Measurements from ENCODE around the gene MYO1H.
"Not testable (repeated sequence)": the region's sequence is repeated elsewhere in the genome, so short reads cannot be mapped to it uniquely, and the experiment has no call there.

MYO1H gene

DNA sequence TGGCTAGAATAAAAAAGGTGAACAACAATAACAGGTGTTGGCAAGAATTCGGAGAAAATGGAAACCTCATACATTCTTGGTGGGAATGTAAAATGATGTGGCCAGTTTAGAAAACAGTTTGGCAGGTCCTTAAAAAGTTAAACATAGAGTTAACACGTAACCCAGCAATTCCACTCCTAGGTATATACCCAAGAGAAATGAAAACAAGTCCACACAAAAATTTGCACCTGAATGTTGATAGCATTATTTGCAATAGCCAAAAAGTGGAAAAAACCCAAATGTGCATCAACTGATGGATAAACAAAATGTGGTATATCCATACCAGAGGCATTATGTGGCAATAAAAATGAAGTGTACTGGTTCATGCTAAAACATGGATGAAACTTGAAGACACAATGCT is 2.3 kb upstream of the MYO1H start:
- in situ Hi-C loops (cut with MboI; ENCODE audit: low sequenced_read_pairs), result no loop called here

GRCh38 chr12:109346920-109347319 is 780 bp upstream of the MYO1H start:
- in situ Hi-C loops (cut with MboI; ENCODE audit: low sequenced_read_pairs), result no loop called here

DNA sequence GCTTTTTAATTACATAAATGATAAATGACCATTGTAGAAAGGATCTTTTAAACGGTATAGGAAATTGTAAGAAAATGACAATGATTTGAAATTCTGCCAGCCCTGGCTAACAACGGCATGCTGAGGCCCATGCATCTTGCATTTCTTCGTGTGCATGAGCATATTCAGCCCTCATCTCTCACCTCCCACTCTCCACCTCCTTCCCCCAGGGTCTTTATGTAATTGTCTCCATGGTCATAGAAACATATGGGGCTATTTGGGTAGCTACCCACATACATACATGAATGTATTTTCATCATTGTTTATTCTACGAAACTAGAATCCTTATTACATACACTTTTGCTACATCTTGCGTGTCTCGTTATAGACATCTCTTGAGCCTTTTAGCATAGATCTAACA is 4.5 kb downstream of the MYO1H start:
- in situ Hi-C loops (cut with MboI; ENCODE audit: low sequenced_read_pairs), result no loop called here

GRCh38 chr12:109356577-109356976 is 8.9 kb downstream of the MYO1H start:
- in situ Hi-C loops (cut with MboI; ENCODE audit: low sequenced_read_pairs), result no loop called here

GRCh38 chr12:109357032-109357431 is 9.3 kb downstream of the MYO1H start:
- in situ Hi-C loops (cut with MboI; ENCODE audit: low sequenced_read_pairs), result no loop called here

- in situ Hi-C loops (cut with MboI; ENCODE audit: low sequenced_read_pairs), result no loop called here
Observed at GRCh38 chr12:109358154-109358869, 10.6 kb downstream of the MYO1H start.

DNA sequence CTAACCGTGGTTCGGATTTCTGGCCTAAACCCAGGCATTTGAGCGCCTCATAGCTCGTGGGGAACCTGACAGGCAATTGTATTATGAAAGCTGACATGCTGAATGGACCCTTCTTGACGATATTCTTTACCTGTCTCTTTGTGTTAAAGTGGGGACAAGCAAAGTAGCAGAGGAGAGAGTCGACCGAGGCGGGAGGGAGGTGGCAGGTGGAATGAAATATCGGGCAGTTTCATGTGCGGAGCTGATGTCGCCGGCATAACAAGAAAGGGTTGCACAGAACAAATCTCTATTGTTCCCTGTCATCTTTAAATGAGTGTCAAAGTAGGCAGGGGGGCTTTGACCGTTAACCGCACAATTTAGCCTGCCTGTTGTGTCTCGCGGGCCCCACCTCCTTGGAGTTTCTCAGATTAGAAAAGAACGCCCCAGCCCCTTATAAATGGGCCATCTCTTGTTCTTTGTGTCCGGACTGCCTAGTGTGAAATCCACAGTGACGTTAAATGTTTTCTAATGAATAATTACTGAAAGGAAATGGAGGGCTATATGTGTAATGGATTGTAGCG is 11.5 kb downstream of the MYO1H start:
- in situ Hi-C loops (cut with MboI; ENCODE audit: low sequenced_read_pairs), result no loop called here

DNA sequence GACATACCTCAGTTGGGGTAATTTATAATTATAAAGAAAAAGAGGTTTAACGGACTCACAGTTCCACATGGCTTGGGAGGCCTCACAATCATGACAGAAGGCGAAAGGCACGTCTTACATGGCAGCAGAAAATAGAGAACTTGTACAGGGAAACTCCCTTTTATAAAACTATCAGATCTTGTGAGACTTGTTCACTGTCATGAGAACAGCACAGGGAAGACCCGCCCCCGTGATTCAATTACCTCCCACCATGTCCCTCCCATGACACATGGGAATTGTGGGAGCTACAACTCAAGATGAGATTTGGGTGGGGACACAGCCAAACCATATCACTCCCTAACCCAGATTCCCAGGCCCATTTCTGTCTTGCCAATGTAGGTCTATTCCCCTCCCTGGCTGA is 22.1 kb downstream of the MYO1H start:
- in situ Hi-C loops (cut with MboI; ENCODE audit: low sequenced_read_pairs), result no loop called here

- in situ Hi-C loops (cut with MboI; ENCODE audit: low sequenced_read_pairs), result no loop called here
Observed at GRCh38 chr12:109377139-109377685, 29.5 kb downstream of the MYO1H start.

DNA sequence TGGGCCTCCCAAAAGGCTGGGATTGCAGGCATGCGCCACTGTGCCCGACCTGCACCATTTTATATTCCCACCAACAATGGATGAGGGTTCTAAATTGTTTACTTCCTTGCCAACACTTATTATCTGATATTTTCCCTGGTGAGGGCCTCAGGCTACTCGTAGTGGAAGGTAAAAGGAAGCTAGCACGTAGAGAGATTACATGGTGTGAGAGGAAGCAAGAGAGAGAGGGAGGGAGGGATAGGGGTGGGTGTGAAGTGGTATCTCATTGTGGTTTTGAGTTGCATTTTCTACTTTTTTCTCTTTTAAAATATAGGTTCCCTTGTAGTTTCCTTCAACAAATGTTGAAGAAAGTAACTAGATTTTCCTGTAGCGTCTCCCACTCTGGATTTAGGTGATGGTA is 30.9 kb downstream of the MYO1H start:
- in situ Hi-C loops (cut with MboI; ENCODE audit: low sequenced_read_pairs), result no loop called here

- in situ Hi-C loops (cut with MboI; ENCODE audit: low sequenced_read_pairs), result loop anchor here (10.0 kb wide), 1 partner anchor 117 kb away; no protein-coding TSS in a partner anchor
Observed at GRCh38 chr12:109382031-109382430, 34.3 kb downstream of the MYO1H start.

DNA sequence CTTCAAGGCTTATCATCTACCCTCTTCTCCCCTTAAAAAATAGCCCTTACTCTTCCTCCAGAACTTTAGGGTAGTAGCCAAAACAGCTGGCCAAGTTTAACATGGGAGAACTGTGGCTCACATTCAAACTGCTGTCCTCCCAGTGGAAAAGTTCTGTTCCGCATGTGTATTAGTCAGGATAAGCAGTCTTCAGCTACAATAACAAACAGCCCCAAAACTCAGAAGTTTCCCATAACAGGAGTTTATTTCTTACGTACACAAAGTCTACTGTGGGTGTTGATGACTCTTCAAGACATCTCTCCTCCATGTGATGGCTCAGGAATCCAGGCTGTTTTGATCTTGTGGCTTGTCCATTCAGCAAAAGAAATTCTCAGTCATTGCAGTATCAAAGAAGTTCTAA is 35.5 kb downstream of the MYO1H start:
- in situ Hi-C loops (cut with MboI; ENCODE audit: low sequenced_read_pairs), result loop anchor here (10.0 kb wide), 1 partner anchor 118 kb away; no protein-coding TSS in a partner anchor

- in situ Hi-C loops (cut with MboI; ENCODE audit: low sequenced_read_pairs), result loop anchor here (10.0 kb wide), 1 partner anchor 121 kb away; no protein-coding TSS in a partner anchor
Observed at GRCh38 chr12:109385339-109386058, 37.8 kb downstream of the MYO1H start.

- in situ Hi-C loops (cut with MboI; ENCODE audit: low sequenced_read_pairs), result loop anchor here (10.0 kb wide), 1 partner anchor 121 kb away; no protein-coding TSS in a partner anchor
Observed at GRCh38 chr12:109386059-109386433, 38.3 kb downstream of the MYO1H start.

DNA sequence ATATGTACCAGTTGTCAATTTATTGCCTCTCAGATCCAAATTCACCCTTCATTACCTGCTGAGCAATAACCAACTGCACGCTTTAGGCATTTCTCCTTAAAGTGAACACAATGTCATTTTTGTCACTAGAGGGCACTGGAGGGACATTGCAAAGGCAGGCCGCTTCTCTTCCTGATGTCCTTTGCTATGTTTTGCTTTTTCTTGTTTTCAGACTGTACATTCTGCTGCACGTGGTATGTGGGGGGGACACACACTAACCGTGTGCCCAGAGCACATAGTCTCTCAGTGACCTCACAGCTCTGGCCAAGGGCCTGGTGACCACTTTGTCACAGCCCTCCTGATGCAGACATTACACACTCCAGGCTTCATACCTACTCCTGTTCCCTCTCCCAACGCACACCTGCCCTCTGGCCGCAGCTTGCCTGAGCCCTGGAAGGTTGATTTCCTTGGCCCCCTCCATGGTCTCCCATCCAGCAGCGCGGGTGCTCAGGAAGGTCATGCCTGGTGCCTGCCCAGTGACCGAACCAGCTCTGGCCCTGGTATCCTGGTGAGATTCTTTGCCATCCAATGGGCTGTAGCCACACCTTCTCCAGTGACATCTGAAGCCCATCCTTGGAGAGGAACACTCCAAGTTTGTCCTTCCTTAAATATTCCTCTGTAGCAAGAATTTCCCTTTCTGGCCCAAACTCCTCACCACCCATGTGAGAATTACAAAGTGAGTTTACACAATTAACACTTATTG is 39.9 kb downstream of the MYO1H start:
- in situ Hi-C loops (cut with MboI; ENCODE audit: low sequenced_read_pairs), result loop anchor here (10.0 kb wide), 1 partner anchor 123 kb away; no protein-coding TSS in a partner anchor

DNA sequence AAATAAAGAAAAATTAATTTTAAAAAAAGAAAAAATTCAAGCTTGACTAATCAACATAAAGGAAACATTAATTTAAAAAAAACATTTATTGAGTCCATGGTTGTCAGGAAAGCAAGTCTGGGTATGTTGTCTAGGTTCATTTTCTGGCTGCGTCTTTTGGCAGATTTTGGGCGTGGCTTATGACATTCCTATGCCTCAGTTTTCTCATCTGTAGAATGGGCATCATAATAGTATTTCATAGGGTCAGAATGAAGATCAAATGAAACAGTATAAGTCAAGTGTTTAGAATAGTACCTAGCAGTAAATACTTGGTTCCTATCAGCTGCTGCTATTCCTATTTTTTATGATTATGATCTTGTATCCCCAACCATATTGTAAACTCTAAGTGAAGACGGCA is 40.5 kb downstream of the MYO1H start:
- in situ Hi-C loops (cut with MboI; ENCODE audit: low sequenced_read_pairs), result loop anchor here (10.0 kb wide), 1 partner anchor 123 kb away; no protein-coding TSS in a partner anchor

- in situ Hi-C loops (cut with MboI; ENCODE audit: low sequenced_read_pairs), result loop anchor here (10.0 kb wide), 1 partner anchor 124 kb away; no protein-coding TSS in a partner anchor
Observed at GRCh38 chr12:109389146-109389545, 41.4 kb downstream of the MYO1H start.

- in situ Hi-C loops (cut with MboI; ENCODE audit: low sequenced_read_pairs), result no loop called here
Observed at GRCh38 chr12:109393437-109394345, 46.0 kb downstream of the MYO1H start.

- in situ Hi-C loops (cut with MboI; ENCODE audit: low sequenced_read_pairs), result no loop called here
Observed at GRCh38 chr12:109394891-109395290, 47.2 kb downstream of the MYO1H start.

DNA sequence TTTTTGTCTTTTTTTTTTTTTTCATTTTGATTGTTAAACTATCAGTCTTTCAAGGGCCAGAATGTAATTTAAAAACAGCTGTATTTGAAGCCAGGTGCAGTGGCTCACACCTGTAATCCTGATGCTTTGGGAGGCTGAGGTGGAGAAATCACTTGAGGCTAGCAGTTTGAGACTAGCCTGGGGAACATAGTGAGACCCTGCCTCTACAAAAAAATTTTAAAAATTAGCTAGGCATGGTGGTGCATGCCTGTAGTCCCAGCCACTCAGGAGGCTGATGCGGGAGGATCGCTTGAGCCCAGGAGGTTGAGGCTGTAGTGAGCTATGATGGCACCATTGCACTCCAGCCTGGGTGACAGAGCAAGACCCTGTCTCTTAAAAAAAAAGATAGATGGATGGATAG is 57.1 kb downstream of the MYO1H start:
- in situ Hi-C loops (cut with MboI; ENCODE audit: low sequenced_read_pairs), result not testable (repeated sequence)

Data from HL-60/S4 treated with retinoic acid at 250 ng/mL for 4 days and 3 days (cell line).